ENCODE data around the gene PCYT2. TPM values are rescaled to one million over a fixed set of nuclear protein-coding genes. Genes with fewer than 3 reads are reported as not detected.
"Not testable (repeated sequence)": the region's sequence is repeated elsewhere in the genome, so short reads cannot be mapped to it uniquely, and the experiment has no call there.

PCYT2 gene
- total and polyA plus RNA-seq, 10 of the 15 experiments (the other 5 are each of a cell fraction or from before 2014, with no cell fraction given): 0.63 to 72.0 (median 45.0) TPM

- ChIA-PET SMC1A (ENCODE audit: uncharacterized antibody, unreplicated experiment) (interaction anchor here (0.8 to 1.1 kb wide), 2 partner anchors 20 to 67 kb away, joined by 3 read pairs; no protein-coding TSS in a partner anchor), CTCF (interaction anchor here (0.6 to 2.0 kb wide), 6 partner anchors 10 to 1008 kb away, joined by 3 to 11 read pairs (median 4); partner anchors contain the start of gene CENPX), POLR2A (interaction anchor here (0.6 to 0.7 kb wide), 2 partner anchors 11 to 31 kb away, joined by 3 to 5 read pairs; no protein-coding TSS in a partner anchor), RAD21 (ENCODE audit: unreplicated experiment) (interaction anchor here (1.2 to 1.7 kb wide), 2 partner anchors 66 to 85 kb away, joined by 4 to 8 read pairs; no protein-coding TSS in a partner anchor)
- Histone ChIP-seq H3K36me3 (ENCODE audit: control insufficient read depth in 2 of 2, insufficient read depth in 2 of 2, low read length in 1 of 2) (no peaks in the 10 kb centered on the region), H3K4me2 (ENCODE audit: control insufficient read depth, insufficient read depth) (no peak overlapping the region), H3K79me2 (ENCODE audit: control insufficient read depth, insufficient read depth, low read length) (no peaks in the 10 kb centered on the region), H3K27ac (ENCODE audit: control insufficient read depth, insufficient read depth) (no peak overlapping the region), H3K4me3 (no peak overlapping the region), H3K4me1 (ENCODE audit: control insufficient read depth, insufficient read depth, low read length) (no peaks in the 10 kb centered on the region), H2AFZ (ENCODE audit: control insufficient read depth, low read depth, low read length) (no peak overlapping the region), H3K9me3 (replicated peaks; ENCODE audit: control insufficient read depth, insufficient read depth, low read length) (no peaks in the 10 kb centered on the region), H3K9ac (ENCODE audit: control insufficient read depth, insufficient read depth, low read length) (no peak overlapping the region), H4K20me1 (ENCODE audit: control insufficient read depth, insufficient read depth) (no peaks in the 10 kb centered on the region), H3K27me3 (replicated peaks in 1 of 2; ENCODE audit: control insufficient read depth in 2 of 2, insufficient read depth in 2 of 2, low read length in 1 of 2) (peaks cover 2 to 10% of the 10 kb centered on the region in 2 experiments)
- in situ Hi-C loops (cut with MboI): no loop called here
- FAIRE-seq (no peak), ATAC-seq (no peak), DNase-seq (ENCODE audit: low read depth, low spot score) (no peak)
- no peak for TF ChIP-seq RCOR1 (conservative IDR thresholded peaks at IDR 0.05; ENCODE audit: low read depth, low read length)
- TF ChIP-seq STAT3 (IDR thresholded peaks at IDR 0.05; ENCODE audit: low read depth, low read length): no peak
- no peak for TF ChIP-seq YY1 (IDR thresholded peaks at IDR 0.05; ENCODE audit: low read depth, low read length)
- no peak for TF ChIP-seq HDGF (IDR thresholded peaks at IDR 0.05)
- no peak for TF ChIP-seq POLR2AphosphoS2 (IDR thresholded peaks at IDR 0.05; ENCODE audit: low read depth, low read length)
- TF ChIP-seq, protein P1, sequence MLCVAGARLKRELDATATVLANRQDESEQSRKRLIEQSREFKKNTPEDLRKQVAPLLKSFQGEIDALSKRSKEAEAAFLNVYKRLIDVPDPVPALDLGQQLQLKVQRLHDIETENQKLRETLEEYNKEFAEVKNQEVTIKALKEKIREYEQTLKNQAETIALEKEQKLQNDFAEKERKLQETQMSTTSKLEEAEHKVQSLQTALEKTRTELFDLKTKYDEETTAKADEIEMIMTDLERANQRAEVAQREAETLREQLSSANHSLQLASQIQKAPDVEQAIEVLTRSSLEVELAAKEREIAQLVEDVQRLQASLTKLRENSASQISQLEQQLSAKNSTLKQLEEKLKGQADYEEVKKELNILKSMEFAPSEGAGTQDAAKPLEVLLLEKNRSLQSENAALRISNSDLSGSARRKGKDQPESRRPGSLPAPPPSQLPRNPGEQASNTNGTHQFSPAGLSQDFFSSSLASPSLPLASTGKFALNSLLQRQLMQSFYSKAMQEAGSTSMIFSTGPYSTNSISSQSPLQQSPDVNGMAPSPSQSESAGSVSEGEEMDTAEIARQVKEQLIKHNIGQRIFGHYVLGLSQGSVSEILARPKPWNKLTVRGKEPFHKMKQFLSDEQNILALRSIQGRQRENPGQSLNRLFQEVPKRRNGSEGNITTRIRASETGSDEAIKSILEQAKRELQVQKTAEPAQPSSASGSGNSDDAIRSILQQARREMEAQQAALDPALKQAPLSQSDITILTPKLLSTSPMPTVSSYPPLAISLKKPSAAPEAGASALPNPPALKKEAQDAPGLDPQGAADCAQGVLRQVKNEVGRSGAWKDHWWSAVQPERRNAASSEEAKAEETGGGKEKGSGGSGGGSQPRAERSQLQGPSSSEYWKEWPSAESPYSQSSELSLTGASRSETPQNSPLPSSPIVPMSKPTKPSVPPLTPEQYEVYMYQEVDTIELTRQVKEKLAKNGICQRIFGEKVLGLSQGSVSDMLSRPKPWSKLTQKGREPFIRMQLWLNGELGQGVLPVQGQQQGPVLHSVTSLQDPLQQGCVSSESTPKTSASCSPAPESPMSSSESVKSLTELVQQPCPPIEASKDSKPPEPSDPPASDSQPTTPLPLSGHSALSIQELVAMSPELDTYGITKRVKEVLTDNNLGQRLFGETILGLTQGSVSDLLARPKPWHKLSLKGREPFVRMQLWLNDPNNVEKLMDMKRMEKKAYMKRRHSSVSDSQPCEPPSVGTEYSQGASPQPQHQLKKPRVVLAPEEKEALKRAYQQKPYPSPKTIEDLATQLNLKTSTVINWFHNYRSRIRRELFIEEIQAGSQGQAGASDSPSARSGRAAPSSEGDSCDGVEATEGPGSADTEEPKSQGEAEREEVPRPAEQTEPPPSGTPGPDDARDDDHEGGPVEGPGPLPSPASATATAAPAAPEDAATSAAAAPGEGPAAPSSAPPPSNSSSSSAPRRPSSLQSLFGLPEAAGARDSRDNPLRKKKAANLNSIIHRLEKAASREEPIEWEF (IDR thresholded peaks at IDR 0.05; ENCODE audit: insufficient replicate concordance, low read depth, low read length): no peak
- TF ChIP-seq EZH2 (IDR thresholded peaks at IDR 0.05; ENCODE audit: borderline replicate concordance, control insufficient read depth, low read depth, low read length): no peak
- no peak for TF ChIP-seq EED (IDR thresholded peaks at IDR 0.05; ENCODE audit: low read depth)
- TF ChIP-seq WRNIP1 (IDR thresholded peaks at IDR 0.05; ENCODE audit: borderline replicate concordance, low read depth, low read length): no peak
- no peak for TF ChIP-seq SREBF1 (IDR thresholded peaks at IDR 0.05; ENCODE audit: low read length)
- no peak for TF ChIP-seq BACH1 (IDR thresholded peaks at IDR 0.05; ENCODE audit: borderline replicate concordance)
- intact Hi-C loops (cut with micrococcal nuclease; ENCODE audit: unreplicated experiment): no loop called here
- 30% methylated on average over 18 of the region's 19 CpGs for WGBS (ENCODE audit: insufficient coverage, insufficient replicate concordance, low lambda C conversion rate, missing lambda C conversion rate)
- no TSS peak for BruUV-seq (replicated peaks)
Observed at GRCh38 chr17:81954131-81955057, 43.2 kb upstream of the PCYT2 start.

DNA sequence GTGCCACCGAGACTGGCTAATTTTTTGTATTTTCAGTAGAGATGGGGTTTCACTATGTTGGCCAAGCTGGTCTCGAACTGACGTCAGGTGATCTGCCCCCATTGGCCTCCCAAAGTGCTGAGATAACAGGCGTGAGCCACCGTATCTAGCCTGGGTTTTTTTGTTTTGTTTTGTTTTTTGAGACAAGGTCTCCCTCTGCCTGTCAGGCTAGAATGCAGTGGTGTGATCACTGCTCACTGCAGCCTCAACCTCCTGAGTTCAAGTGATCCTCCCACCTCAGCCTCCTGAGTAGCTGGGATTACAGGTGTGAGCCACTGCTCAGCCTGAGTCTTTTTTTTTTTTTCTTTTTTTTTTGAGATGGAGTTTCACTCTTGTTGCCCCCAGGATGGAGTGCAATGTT, 42.2 kb upstream of the PCYT2 start:
- H3K4me2 ChIP-seq (ENCODE audit: control insufficient read depth, insufficient read depth); H3K27me3 ChIP-seq (replicated peaks in 1 of 2; ENCODE audit: control insufficient read depth in 2 of 2, insufficient read depth in 2 of 2, low read length in 1 of 2); H3K4me1 ChIP-seq (ENCODE audit: control insufficient read depth, insufficient read depth, low read length); H3K9ac ChIP-seq (ENCODE audit: control insufficient read depth, insufficient read depth, low read length); FAIRE-seq; in situ Hi-C loops (cut with MboI); H3K36me3 ChIP-seq (ENCODE audit: control insufficient read depth in 2 of 2, insufficient read depth in 2 of 2, low read length in 1 of 2); intact Hi-C loops (cut with micrococcal nuclease; ENCODE audit: unreplicated experiment); H3K9me3 ChIP-seq (replicated peaks; ENCODE audit: control insufficient read depth, insufficient read depth, low read length); H3K27ac ChIP-seq (ENCODE audit: control insufficient read depth, insufficient read depth); H2AFZ ChIP-seq (ENCODE audit: control insufficient read depth, low read depth, low read length); DNase-seq (ENCODE audit: low read depth, low spot score); H4K20me1 ChIP-seq (ENCODE audit: control insufficient read depth, insufficient read depth); BruUV-seq (replicated peaks); H3K4me3 ChIP-seq; H3K79me2 ChIP-seq (ENCODE audit: control insufficient read depth, insufficient read depth, low read length): not testable (repeated sequence)
- POLR2A ChIA-PET: interaction anchor here (0.6 to 0.7 kb wide), 2 partner anchors 245 to 679 kb away, joined by 3 to 6 read pairs; no protein-coding TSS in a partner anchor
- peak; percentile 30; the same call in 1 of the 3 replicates for ATAC-seq
- SMC1A ChIA-PET (ENCODE audit: uncharacterized antibody, unreplicated experiment): interaction anchor here (0.6 to 0.8 kb wide), 2 partner anchors 19 to 224 kb away, joined by 3 read pairs; no protein-coding TSS in a partner anchor
- WGBS (ENCODE audit: insufficient coverage, insufficient replicate concordance, low lambda C conversion rate, missing lambda C conversion rate): 27% methylated on average over 5 of the region's 5 CpGs
- CTCF ChIA-PET: interaction anchor here (0.8 to 2.0 kb wide), 3 partner anchors 68 to 138 kb away, joined by 3 to 11 read pairs (median 3); partner anchors contain the start of gene CENPX
- RAD21 ChIA-PET (ENCODE audit: unreplicated experiment): interaction anchor here (1.2 kb wide), 1 partner anchor 67 kb away, joined by 8 read pairs; no protein-coding TSS in a partner anchor

Measured in GM12878 (cell line).